A549 (cell line): ENCODE measurements around the gene CRYGA. TPM values are rescaled to one million over a fixed set of nuclear protein-coding genes. Genes with fewer than 3 reads are reported as not detected.
"Not testable (repeated sequence)": the region's sequence is repeated elsewhere in the genome, so short reads cannot be mapped to it uniquely, and the experiment has no call there.

Source experiments
- ATAC-seq, 2 experiments: fragments of 200-7000 bp in 1 of 2; fragments of >200 bp in 1 of 2; cut with Nextera tagmentation in 1 of 2; cut with Tn5 transposase in 1 of 2; 3 replicates each; pipeline versions ENCODE4 v1.8.0 to v1.9.1; 2018 to 2020; ENCODE audit warnings: mild to moderate bottlenecking in 1 of 2, moderate library complexity in 1 of 2
- CTCF ChIA-PET: fragments of 300-600 bp; sonication (Branson Sonifier 250); formaldehyde crosslinking; extraction: SDS; loops from one replicate; lab custom pipeline; 2021; ENCODE audit warnings: antibody characterized with exemption, inconsistent platforms; lab: Yijun Ruan, JAX
- POLR2A ChIA-PET: fragments of 350-600 bp; formaldehyde crosslinking; extraction: SDS; loops from one replicate; lab custom pipeline; 2021; ENCODE audit warnings: antibody characterized with exemption, inconsistent platforms; lab: Yijun Ruan, JAX
- DNase-seq, 2 experiments: peaks; one replicate each; pipeline versions ENCODE4 v3.0.0 to v3.0.0-alpha.2; 2011 to 2016; ENCODE audit warnings: low read depth in 1 of 2, low spot score in 1 of 2
- FAIRE-seq: peaks from 2 replicates; lab custom pipeline; 2011; peaks lifted over from hg19 to GRCh38; lab: Jason Lieb, UNC
- H3K27ac ChIP-seq, 2 experiments: fragments of >200 bp; sonication (Bioruptor Twin); formaldehyde crosslinking; 3 replicates each; pipeline ENCODE4 v1.5.1; 2016 to 2017
- H3K4me1 ChIP-seq: fragments of >200 bp; sonication (Bioruptor Twin); formaldehyde crosslinking; 3 replicates; pipeline ENCODE4 v1.6.1; 2016
- H3K4me2 ChIP-seq: fragments of >200 bp; sonication (Bioruptor Twin); formaldehyde crosslinking; 3 replicates; pipeline ENCODE4 v1.6.1; 2016
- H3K4me3 ChIP-seq: fragments of >200 bp; sonication (Bioruptor Twin); formaldehyde crosslinking; 3 replicates; pipeline ENCODE4 v1.5.1; 2016
- H3K9me3 ChIP-seq: fragments of >200 bp; sonication (Bioruptor Twin); formaldehyde crosslinking; 3 replicates; pipeline ENCODE4 v1.6.1; 2016
- BHLHE40 ChIP-seq: IDR thresholded peaks from 2 replicates; pipeline ENCODE4 v1.6.1; 2012; ENCODE audit warnings: low read depth, low read length, inconsistent platforms
- CBX2 ChIP-seq: fragments of 200-600 bp; sonication (generic); IDR thresholded peaks from 2 replicates; pipeline ENCODE4 v1.6.1; 2016; ENCODE audit warnings: low read depth, mild to moderate bottlenecking, borderline replicate concordance
- CBX8 ChIP-seq: fragments of 200-600 bp; sonication (generic); IDR thresholded peaks from 2 replicates; pipeline ENCODE4 v1.6.1; 2016
- CEBPB ChIP-seq, 2 experiments: fragments of >200 bp in 1 of 2; sonication (Bioruptor Twin) in 1 of 2; formaldehyde crosslinking in 1 of 2; IDR thresholded peaks; 2 replicates each; pipeline ENCODE4 v1.6.1; 2012 to 2016
- CHD2 ChIP-seq: fragments of 150-350 bp; IDR thresholded peaks from 2 replicates; pipeline ENCODE4 v1.6.1; 2014; ENCODE audit warnings: low read length; ENCODE audit not compliant: partially characterized antibody
- E2F6 ChIP-seq: IDR thresholded peaks from 2 replicates; pipeline ENCODE4 v1.6.1; 2012; ENCODE audit warnings: low read depth, borderline replicate concordance
- EP300 ChIP-seq, 2 experiments: fragments of >200 bp; sonication (Bioruptor Twin); formaldehyde crosslinking; IDR thresholded peaks; 2 replicates in 1 of 2; 3 replicates in 1 of 2; pipeline ENCODE4 v1.6.1; 2016 to 2017
- ESRRA ChIP-seq: fragments of 150-350 bp; IDR thresholded peaks from 2 replicates; pipeline ENCODE4 v1.6.1; 2014; ENCODE audit warnings: mild to moderate bottlenecking, low read length, borderline replicate concordance
- FOXS1 ChIP-seq: fragments of 250-450 bp; sonication (Bioruptor Pico); IDR thresholded peaks from 2 replicates; pipeline ENCODE4 v1.5.0; 2020; ENCODE audit warnings: mild to moderate bottlenecking, moderate library complexity
- HDAC2 ChIP-seq: fragments of 200-600 bp; sonication (generic); IDR thresholded peaks from 2 replicates; pipeline ENCODE4 v1.6.1; 2016
- HOXA7 ChIP-seq: fragments of 250-450 bp; sonication (Bioruptor Pico); IDR thresholded peaks from 2 replicates; pipeline ENCODE4 v1.5.0; 2020; ENCODE audit warnings: mild to moderate bottlenecking, moderate library complexity
- HOXB13 ChIP-seq: fragments of 250-450 bp; sonication (Bioruptor Pico); IDR thresholded peaks from 2 replicates; pipeline ENCODE4 v1.5.0; 2020; ENCODE audit warnings: low read depth, mild to moderate bottlenecking, moderate library complexity
- JUNB ChIP-seq: fragments of >200 bp; sonication (Bioruptor Twin); formaldehyde crosslinking; IDR thresholded peaks from 2 replicates; pipeline ENCODE4 v1.6.1; 2016
- KDM1A ChIP-seq: fragments of 200-600 bp; sonication (generic); IDR thresholded peaks from 2 replicates; pipeline ENCODE4 v1.6.1; 2016; ENCODE audit warnings: low read depth, mild to moderate bottlenecking
- MAFK ChIP-seq: fragments of 450-650 bp; IDR thresholded peaks from 2 replicates; pipeline ENCODE4 v1.6.1; 2014; ENCODE audit not compliant: partially characterized antibody
- NPAS2 ChIP-seq: fragments of 250-450 bp; sonication (Bioruptor Pico); IDR thresholded peaks from 2 replicates; pipeline ENCODE4 v1.8.0; 2022; ENCODE audit warnings: mild to moderate bottlenecking, moderate library complexity, borderline replicate concordance
- PBX3 ChIP-seq: IDR thresholded peaks from 2 replicates; pipeline ENCODE4 v1.6.1; 2012
- PHF8 ChIP-seq: fragments of 200-600 bp; sonication (generic); IDR thresholded peaks from 2 replicates; pipeline ENCODE4 v1.6.1; 2016; ENCODE audit warnings: low read depth, mild to moderate bottlenecking, antibody characterized with exemption, moderate library complexity, borderline replicate concordance
- RAD21 ChIP-seq, 2 experiments: fragments of >200 bp in 1 of 2; sonication (Bioruptor Twin) in 1 of 2; formaldehyde crosslinking in 1 of 2; IDR thresholded peaks in 1 of 2; conservative IDR thresholded peaks in 1 of 2; 2 replicates in 1 of 2; 3 replicates in 1 of 2; pipeline ENCODE4 v1.6.1; 2012 to 2018; ENCODE audit warnings: inconsistent platforms in 1 of 2
- RCOR1 ChIP-seq: fragments of 150-350 bp; IDR thresholded peaks from 2 replicates; pipeline ENCODE4 v1.6.1; 2014; ENCODE audit warnings: antibody characterized with exemption, low read length, low read depth
- RNF2 ChIP-seq: fragments of 200-600 bp; sonication (generic); IDR thresholded peaks from 2 replicates; pipeline ENCODE4 v1.6.1; 2016; ENCODE audit warnings: low read depth, mild to moderate bottlenecking, antibody characterized with exemption, moderate library complexity, borderline replicate concordance
- SMC3 ChIP-seq: fragments of >200 bp; sonication (Bioruptor Twin); formaldehyde crosslinking; IDR thresholded peaks from 3 replicates; pipeline ENCODE4 v1.6.1; 2018; ENCODE audit warnings: inconsistent platforms
- WGBS: methylation state at CpG from one replicate; pipeline ENCODE4 v1.1.6; 2017; ENCODE audit errors: missing lambda C conversion rate; 5-methylcytosine and 5-hydroxymethylcytosine counted together
- polyA plus RNA-seq, 4 experiments: library from polyadenylated mRNA; depleted of rRNA in 3 of 4; stranded (reverse); fragments of >200 nt; fragmentation: RNase III in 1 of 4; extraction: RNeasy Plus Mini Kit Qiagen cat#74134 plus additional on column Dnase treatment in 1 of 4; gene quantifications; 2 replicates in 3 of 4; 3 replicates in 1 of 4; pipeline ENCODE4 v1.2.3, GENCODE V29; 2011 to 2017

The CRYGA gene
- polyA plus RNA-seq, 2 of the 4 experiments (the other 2 are of a cell fraction) = not detected

- no peak; a peak in 1 of 6 replicates for ATAC-seq
- CTCF ChIA-PET = interaction anchor here (1.0 to 2.2 kb wide), 3 partner anchors 33 to 205 kb away, joined by 3 to 11 read pairs (median 4); no protein-coding TSS in a partner anchor
These were observed 21.0 kb downstream of the CRYGA start for GRCh38 chr2:208142240-208142924.

GRCh38 chr2:208139447-208139846, 23.9 kb downstream of the CRYGA start:
- TF ChIP-seq JUNB (no peak), EP300 (IDR thresholded peaks at IDR 0.05) (no peak), RAD21 (conservative IDR thresholded peaks at IDR 0.05 in 1 of 2, IDR thresholded peaks at IDR 0.05 in 1 of 2) (no peak), CEBPB (IDR thresholded peaks at IDR 0.05) (no peak), RNF2 (no peak), NPAS2 (no peak), CBX8 (no peak), PBX3 (no peak), FOXS1 (CRISPR knock-in tag) (no peak), CBX2 (no peak), ESRRA (no peak), MAFK (no peak), HDAC2 (no peak), BHLHE40 (no peak), KDM1A (no peak), HOXA7 (CRISPR knock-in tag) (no peak), RCOR1 (no peak)
- Histone ChIP-seq H3K9me3 (no peaks in the 10 kb centered on the region), H3K4me2 (no peak overlapping the region), H3K27ac (no peak overlapping the region), H3K4me3 (no peak overlapping the region), H3K4me1 (no peaks in the 10 kb centered on the region)
- ATAC-seq (no peak), FAIRE-seq (no peak), DNase-seq (no peak)
- 87% methylated on average over 18 of the region's 18 CpGs for WGBS
- CTCF ChIA-PET = interaction anchor here (1.3 kb wide), 1 partner anchor 16 kb away, joined by 3 read pairs; no protein-coding TSS in a partner anchor
- POLR2A ChIA-PET = no interaction called here

More at GRCh38 chr2:208142240-208142924, 21.0 kb downstream of the CRYGA start:
- no peak for FAIRE-seq
- Histone ChIP-seq H3K4me3 (no peak overlapping the region), H3K27ac (no peak overlapping the region), H3K4me2 (no peak overlapping the region), H3K4me1 (no peaks in the 10 kb centered on the region), H3K9me3 (no peaks in the 10 kb centered on the region)
- WGBS = 58% methylated on average over 8 of the region's 8 CpGs
- TF ChIP-seq NPAS2 (no peak), CHD2 (no peak), SMC3 (no peak), CBX2 (no peak), KDM1A (no peak), PHF8 (no peak), HDAC2 (no peak), ESRRA (no peak), BHLHE40 (no peak), E2F6 (no peak), HOXB13 (CRISPR knock-in tag) (no peak)
- POLR2A ChIA-PET = no interaction called here
- no peak for DNase-seq

GRCh38 chr2:208138334-208138733, 25.1 kb downstream of the CRYGA start:
- ATAC-seq, H3K9me3 ChIP-seq, H3K4me2 ChIP-seq, H3K27ac ChIP-seq, H3K4me1 ChIP-seq, POLR2A ChIA-PET, H3K4me3 ChIP-seq, FAIRE-seq, DNase-seq: not testable (repeated sequence)
- WGBS = 83% methylated on average over 7 of the region's 7 CpGs
- CTCF ChIA-PET = interaction anchor here (1.3 kb wide), 1 partner anchor 17 kb away, joined by 3 read pairs; no protein-coding TSS in a partner anchor
